Stimulated activated CD4-positive, alpha-beta T cell treated with anti-CD3 and anti-CD28 coated beads, Interleukin-15, amount 100 ng/mL, for 48 hours (primary cell): Measurements from ENCODE around the gene MTMR10.

Experiments used
- DNase-seq, 2 donors: peaks; one replicate each; pipeline ENCODE4 v3.0.0-alpha.2; 2020; ENCODE audit warnings: low read depth in 2 of 2

Gene MTMR10

GRCh38 chr15:30921106-30921505, 70.3 kb downstream of the MTMR10 start:
- DNase-seq: no peak

DNA sequence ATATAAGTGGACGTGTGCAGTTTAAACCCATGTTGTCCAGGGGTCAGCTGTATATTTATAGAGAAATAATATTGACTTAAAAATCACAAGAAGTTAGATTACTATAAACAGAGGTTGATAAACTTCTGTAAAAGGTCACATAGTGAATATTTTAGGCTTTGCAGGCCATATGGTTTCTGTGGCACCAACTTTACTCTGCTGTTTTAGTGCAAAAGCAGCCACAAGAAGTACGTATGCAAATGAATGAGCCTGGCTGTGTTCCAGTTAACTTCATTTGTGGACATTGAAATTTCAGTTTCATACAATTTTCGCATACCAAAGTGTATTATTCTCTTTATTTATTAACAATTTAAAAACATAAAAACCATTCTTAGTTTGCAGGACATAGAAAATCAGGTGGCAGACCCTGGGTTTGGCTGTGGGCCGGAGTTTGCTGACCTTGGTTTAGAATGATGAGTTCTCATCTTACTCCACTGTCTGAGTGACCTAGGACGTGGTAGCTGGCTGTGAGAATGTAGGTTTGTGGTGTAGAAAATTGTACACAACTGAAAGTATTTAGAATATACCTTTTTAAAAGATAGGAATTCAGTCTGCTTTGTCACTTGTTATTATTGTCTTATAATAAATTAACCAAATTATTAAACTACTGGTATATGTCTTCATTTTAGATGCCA, 71.4 kb downstream of the MTMR10 start:
- DNase-seq: no peak

DNA sequence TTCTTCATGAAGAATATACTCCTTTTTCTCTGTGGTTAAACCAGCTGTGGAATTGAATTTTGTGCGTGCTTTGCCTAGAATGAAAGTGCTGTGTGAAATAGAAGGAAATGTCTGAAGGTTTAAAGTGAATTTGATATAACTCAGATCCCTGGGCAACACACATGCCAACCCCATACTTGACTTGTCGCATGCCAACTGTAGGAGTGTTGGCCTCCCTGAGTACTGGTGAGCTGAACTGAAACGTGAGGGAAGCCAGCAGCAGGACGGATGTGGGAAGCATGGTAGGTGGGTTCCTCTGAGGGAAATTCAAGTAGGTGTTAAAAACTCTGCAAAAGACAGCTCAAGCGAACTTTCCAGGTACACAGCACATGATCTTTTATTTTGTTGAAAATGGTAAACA, 73.1 kb downstream of the MTMR10 start:
- DNase-seq: no peak

- no peak for DNase-seq
Observed at GRCh38 chr15:30917675-30918074, 73.8 kb downstream of the MTMR10 start.

GRCh38 chr15:30917013-30917412, 74.4 kb downstream of the MTMR10 start:
- no peak for DNase-seq

DNA sequence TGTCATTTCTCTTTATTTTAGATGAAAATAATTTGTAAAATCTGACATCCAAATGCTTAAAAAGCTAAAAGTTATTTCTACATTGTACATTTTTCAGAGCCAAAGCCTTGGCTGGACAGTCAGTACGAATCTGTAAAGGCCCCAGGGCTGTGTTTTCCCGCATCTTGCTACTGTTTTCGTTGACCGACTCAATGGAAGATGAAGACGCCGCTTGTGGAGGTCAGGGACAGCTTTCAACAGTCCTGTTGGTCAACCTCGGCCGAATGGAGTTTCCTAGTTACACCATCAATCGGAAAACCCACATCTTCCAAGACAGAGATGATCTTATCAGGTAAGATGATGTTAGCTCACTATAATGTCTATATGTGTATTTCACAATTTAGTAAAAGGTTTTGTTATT, 77.7 kb downstream of the MTMR10 start:
- no peak for DNase-seq

DNA sequence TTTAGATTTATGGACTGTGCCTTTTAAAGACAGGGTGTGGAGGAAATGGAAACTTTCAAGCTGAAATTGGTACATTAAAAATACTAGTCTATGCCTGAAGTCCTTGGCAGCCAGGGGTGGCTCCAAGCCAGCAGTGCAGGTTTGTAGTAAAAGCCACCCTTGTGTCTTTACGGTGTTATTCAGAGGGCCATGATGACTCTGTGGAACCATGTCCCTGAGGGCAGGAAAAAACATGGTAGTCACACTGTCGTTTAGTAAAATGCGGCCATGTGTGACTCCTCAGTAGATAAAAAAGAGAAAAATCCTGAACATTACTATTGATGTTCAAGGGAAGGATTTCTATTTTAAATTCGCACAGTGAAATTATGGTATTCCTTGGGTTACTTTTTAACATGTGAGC, 85.1 kb downstream of the MTMR10 start:
- no peak for DNase-seq

DNA sequence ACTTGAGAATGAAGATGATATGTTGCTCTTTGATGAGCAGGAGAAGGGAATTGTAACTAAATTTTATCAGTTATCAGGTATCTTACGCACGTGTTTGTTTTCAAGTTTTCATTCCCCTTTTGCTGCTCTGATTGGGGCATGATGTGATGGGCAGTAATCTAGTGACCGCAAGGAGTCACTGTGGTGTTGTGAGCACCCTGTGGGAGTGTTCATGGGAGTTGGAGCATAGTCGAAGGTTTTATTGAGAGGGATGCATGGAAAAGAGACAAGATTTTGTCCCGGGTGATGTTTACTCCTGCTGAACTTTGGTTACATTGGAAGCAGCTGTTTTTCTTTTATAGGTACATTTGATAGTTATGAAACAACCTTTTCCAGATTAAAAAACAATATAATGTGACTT, 85.6 kb downstream of the MTMR10 start:
- no peak for DNase-seq

DNA sequence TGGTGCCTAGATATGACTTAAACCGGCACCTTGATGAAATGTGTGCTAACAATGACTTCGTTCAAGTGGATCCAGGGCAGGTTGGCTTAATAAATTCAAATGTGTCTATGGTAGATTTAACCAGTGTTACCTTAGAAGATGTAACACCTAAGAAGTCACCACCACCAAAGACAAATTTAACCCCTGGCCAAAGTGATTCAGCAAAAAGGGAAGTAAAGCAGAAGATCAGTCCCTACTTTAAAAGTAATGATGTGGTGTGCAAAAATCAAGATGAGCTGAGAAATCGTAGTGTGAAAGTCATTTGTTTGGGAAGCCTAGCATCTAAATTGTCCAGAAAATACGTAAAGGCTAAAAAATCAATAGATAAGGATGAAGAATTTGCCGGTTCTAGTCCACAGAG, 86.6 kb downstream of the MTMR10 start:
- DNase-seq: no peak

GRCh38 chr15:30903497-30904187, 87.8 kb downstream of the MTMR10 start, which contains the start of gene FAN1:
Gene FAN1 (plus strand): TSS chr15:30903915. CDS start chr15:30904664, 749 bp downstream.
- peak; percentile 68 to 72 for DNase-seq

DNA sequence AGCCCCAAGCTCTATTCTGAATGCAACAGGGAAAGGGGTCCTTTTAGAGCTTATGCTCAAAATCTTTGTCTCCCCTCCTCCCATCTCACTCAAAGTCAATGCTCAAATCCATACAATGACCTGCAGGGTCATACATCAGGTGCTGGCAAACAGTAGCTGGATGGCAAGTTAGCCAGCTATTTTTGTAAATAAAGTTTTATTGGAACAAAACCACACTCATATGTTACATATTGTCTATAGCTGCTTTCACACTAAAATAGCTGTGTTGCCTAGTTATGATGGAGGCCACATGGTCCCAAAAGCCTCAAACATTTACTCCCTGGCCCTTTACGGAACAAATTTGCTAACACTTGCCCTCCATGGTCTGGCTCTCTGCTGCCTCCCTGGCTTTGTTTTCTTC, 89.5 kb downstream of the MTMR10 start:
- no peak for DNase-seq

GRCh38 chr15:30896211-30896606, 95.2 kb downstream of the MTMR10 start:
- DNase-seq: no peak

DNA sequence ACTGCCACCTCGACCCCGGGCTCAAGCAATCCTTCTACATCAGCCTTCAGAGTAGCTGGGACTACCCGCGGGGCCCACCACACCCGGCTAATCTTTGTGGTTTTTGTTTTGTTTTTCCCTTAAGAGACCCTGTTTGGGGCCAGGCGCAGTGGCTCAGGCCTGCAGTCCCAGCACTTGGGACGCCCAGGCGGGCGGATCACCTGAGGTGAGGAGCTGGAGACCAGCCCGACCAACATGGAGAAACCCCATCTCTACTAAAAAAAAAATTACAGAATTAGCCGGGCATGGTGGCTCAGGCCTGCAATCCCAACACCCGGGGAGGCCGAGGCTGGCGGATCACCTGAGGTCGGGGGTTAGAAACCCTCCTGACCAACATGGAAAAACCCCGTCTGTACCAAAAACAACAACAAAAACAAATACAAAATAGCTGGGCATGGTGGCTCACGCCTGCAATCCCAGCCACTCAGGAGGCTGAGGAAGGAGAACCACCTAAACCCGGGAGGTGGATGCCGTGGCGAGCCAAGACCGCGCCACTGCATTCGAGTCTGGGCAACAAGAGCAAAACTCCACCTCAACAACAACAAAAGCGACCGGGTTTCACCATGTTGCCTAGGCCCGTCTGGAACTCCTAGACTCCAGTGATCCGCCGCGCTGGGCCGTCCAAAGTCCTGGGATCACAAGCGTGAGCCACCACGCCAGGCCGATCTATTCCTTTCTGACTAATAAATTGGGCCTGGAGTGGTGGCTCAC, 95.8 kb downstream of the MTMR10 start:
- DNase-seq: no peak

DNA sequence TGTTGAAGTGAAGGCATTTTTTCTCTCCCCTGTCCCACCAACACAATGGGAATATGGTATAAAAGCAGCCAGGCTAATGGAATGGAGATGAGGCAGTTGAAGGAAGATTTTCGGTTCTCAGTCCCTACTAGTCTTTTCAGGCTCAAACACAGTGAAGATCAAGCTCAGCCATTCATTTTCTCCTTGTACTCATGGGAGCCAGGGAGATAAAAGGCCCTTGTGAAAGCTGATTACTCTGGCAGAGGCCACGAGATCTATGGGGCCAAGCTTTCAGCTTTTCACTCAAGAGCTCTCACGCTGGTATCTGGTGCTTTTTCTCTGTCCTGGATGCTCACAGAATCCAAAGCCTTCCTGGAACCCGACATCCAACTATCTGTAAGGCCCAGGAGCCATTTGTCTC, 102.2 kb downstream of the MTMR10 start:
- DNase-seq: no peak
